Liver (tissue), 9 donors: ENCODE measurements around the gene MFF. TPM values are rescaled to one million over a fixed set of nuclear protein-coding genes. Genes with fewer than 3 reads are reported as not detected.

Source experiments
- DNase-seq: peaks from one replicate; pipeline ENCODE4 v3.0.0-alpha.2; 2017; ENCODE audit warnings: low spot score
- H3K27ac ChIP-seq, 2 donors: one replicate each; pipeline ENCODE4 v1.7.0; 2013; ENCODE audit warnings: inconsistent platforms in 2 of 2, low read length in 2 of 2, control low read depth in 1 of 2, low read depth in 1 of 2, mild to moderate bottlenecking in 1 of 2
- H3K27me3 ChIP-seq, 4 donors: one replicate each; pipeline versions ENCODE4 v1.6.1 to v1.7.0; 2013; ENCODE audit warnings: low read length in 3 of 4, inconsistent platforms in 1 of 4, mild to moderate bottlenecking in 1 of 4, moderate library complexity in 1 of 4; ENCODE audit not compliant: control insufficient read depth in 4 of 4, insufficient read depth in 4 of 4
- H3K36me3 ChIP-seq, 4 donors: one replicate each; pipeline versions ENCODE4 v1.6.1 to v1.7.0; 2013; ENCODE audit warnings: low read length in 3 of 4, mild to moderate bottlenecking in 3 of 4, low read depth in 1 of 4, moderate library complexity in 1 of 4; ENCODE audit not compliant: control insufficient read depth in 4 of 4, insufficient read depth in 3 of 4
- H3K4me1 ChIP-seq, 4 donors: one replicate each; pipeline versions ENCODE4 v1.6.1 to v1.7.0; 2013; ENCODE audit warnings: low read length in 3 of 4, mild to moderate bottlenecking in 3 of 4, moderate library complexity in 1 of 4; ENCODE audit not compliant: control insufficient read depth in 4 of 4, insufficient read depth in 4 of 4
- H3K4me3 ChIP-seq, 3 donors: one replicate each; pipeline versions ENCODE4 v1.6.1 to v1.7.0; 2013; ENCODE audit warnings: low read length in 3 of 3, control low read depth in 1 of 3, low read depth in 1 of 3, mild to moderate bottlenecking in 1 of 3
- H3K9ac ChIP-seq, 2 donors: one replicate each; pipeline ENCODE4 v1.7.0; 2013; ENCODE audit warnings: low read length in 2 of 2, mild to moderate bottlenecking in 2 of 2, moderate library complexity in 2 of 2, control low read depth in 1 of 2, low read depth in 1 of 2
- H3K9me3 ChIP-seq, 4 donors: one replicate each; pipeline versions ENCODE4 v1.6.1 to v1.7.0; 2013; ENCODE audit warnings: low read length in 3 of 4; ENCODE audit not compliant: control insufficient read depth in 4 of 4
- ATF3 ChIP-seq: IDR thresholded peaks from 2 replicates; pipeline ENCODE4 v1.6.1; 2016; ENCODE audit warnings: antibody characterized with exemption
- CTCF ChIP-seq: fragments of 150-350 bp; IDR thresholded peaks from 2 replicates; pipeline ENCODE4 v1.5.1; 2017; ENCODE audit warnings: improper control_type of control experiment, low read depth, low read length; ENCODE audit not compliant: missing input control
- EGR1 ChIP-seq, 2 donors: IDR thresholded peaks; 2 replicates each; pipeline ENCODE4 v1.6.1; 2016 to 2018; ENCODE audit warnings: antibody characterized with exemption in 2 of 2, low read depth in 2 of 2
- FOXA2 ChIP-seq: IDR thresholded peaks from 2 replicates; pipeline ENCODE4 v1.6.1; 2016; ENCODE audit warnings: antibody characterized with exemption
- GABPA ChIP-seq, 2 donors: IDR thresholded peaks in 1 of 2; conservative IDR thresholded peaks in 1 of 2; 2 replicates each; pipeline ENCODE4 v1.6.1; 2016; ENCODE audit warnings: antibody characterized with exemption in 2 of 2, mild to moderate bottlenecking in 1 of 2, moderate library complexity in 1 of 2
- HNF4A ChIP-seq, 2 donors: conservative IDR thresholded peaks; 2 replicates each; pipeline ENCODE4 v1.6.1; 2016; ENCODE audit warnings: antibody characterized with exemption in 2 of 2, mild to moderate bottlenecking in 2 of 2
- HNF4G ChIP-seq: IDR thresholded peaks from 2 replicates; pipeline ENCODE4 v1.6.1; 2016; ENCODE audit warnings: antibody characterized with exemption
- JUND ChIP-seq, 2 donors: IDR thresholded peaks; 2 replicates each; pipeline ENCODE4 v1.6.1; 2016; ENCODE audit warnings: antibody characterized with exemption in 2 of 2
- MAX ChIP-seq: IDR thresholded peaks from 2 replicates; pipeline ENCODE4 v1.6.1; 2016; ENCODE audit warnings: antibody characterized with exemption
- NR2F2 ChIP-seq: IDR thresholded peaks from 2 replicates; pipeline ENCODE4 v1.6.1; 2016; ENCODE audit warnings: antibody characterized with exemption
- RAD21 ChIP-seq, 2 donors: IDR thresholded peaks; 2 replicates each; pipeline ENCODE4 v1.6.1; 2016; ENCODE audit warnings: antibody characterized with exemption in 2 of 2, mild to moderate bottlenecking in 2 of 2
- RXRA ChIP-seq, 2 donors: IDR thresholded peaks; 2 replicates each; pipeline ENCODE4 v1.6.1; 2017 to 2018; ENCODE audit warnings: antibody characterized with exemption in 2 of 2, mild to moderate bottlenecking in 1 of 2
- TAF1 ChIP-seq: conservative IDR thresholded peaks from 2 replicates; pipeline ENCODE4 v1.6.1; 2016; ENCODE audit warnings: antibody characterized with exemption, mild to moderate bottlenecking
- ZBTB33 ChIP-seq: IDR thresholded peaks from 2 replicates; pipeline ENCODE4 v1.6.1; 2016; ENCODE audit warnings: antibody characterized with exemption
- WGBS: extraction: QIAGEN DNeasy Blood & Tissue Kit; methylation state at CpG from one replicate; pipeline ENCODE4 v1.1.7; 2013; 5-methylcytosine and 5-hydroxymethylcytosine counted together
- polyA plus RNA-seq, 2 donors: library from polyadenylated mRNA; stranded (reverse) in 1 of 2; unstranded in 1 of 2; fragments of 200-250 nt in 1 of 2; fragments of >200 nt in 1 of 2; fragmentation: Nextera tagmentation in 1 of 2; extraction: Ambion mirVana in 1 of 2; gene quantifications; one replicate each; pipeline versions ENCODE4 v1.2.1 to v1.2.3, GENCODE V29; 2013 to 2015
- total RNA-seq, 2 donors: library from RNA; depleted of rRNA; stranded (reverse); fragments of >200 nt; gene quantifications; one replicate each; pipeline ENCODE4 v1.2.3, GENCODE V29; 2014
- donor health status: healthy.
- donor health status: healthy.
- donor health status: healthy.
- donor health status: healthy.
- donor health status: healthy.

The MFF gene
- total and polyA plus RNA-seq, 4 donors, result 28.9 to 40.8 (median 33.2) TPM

- no peaks in the 10 kb centered on the region for H3K27me3 ChIP-seq
- H3K9ac ChIP-seq, result no peak overlapping the region
- TF ChIP-seq JUND (IDR thresholded peaks at IDR 0.05) (no peak), TAF1 (no peak), ZBTB33 (no peak), CTCF (no peak), MAX (no peak), NR2F2 (no peak), ATF3 (no peak)
- no peak for DNase-seq
- no peak overlapping the region for H3K4me3 ChIP-seq
- WGBS, result 84% methylated on average over 7 of the region's 7 CpGs
- no peaks in the 10 kb centered on the region for H3K36me3 ChIP-seq
- H3K27ac ChIP-seq, result no peak overlapping the region
- no peaks in the 10 kb centered on the region for H3K4me1 ChIP-seq
- H3K9me3 ChIP-seq, result no peaks in the 10 kb centered on the region
Observed at GRCh38 chr2:227388537-227389011, 63.5 kb downstream of the MFF start.

- 69% methylated on average over 3 of the region's 3 CpGs for WGBS
- no peak for DNase-seq
- TF ChIP-seq HNF4G (no peak), HNF4A (conservative IDR thresholded peaks at IDR 0.05) (no peak), TAF1 (no peak), CTCF (no peak), ATF3 (no peak), RXRA (IDR thresholded peaks at IDR 0.05) (no peak), FOXA2 (no peak), RAD21 (IDR thresholded peaks at IDR 0.05) (no peak), GABPA (IDR thresholded peaks at IDR 0.05 in 1 of 2, conservative IDR thresholded peaks at IDR 0.05 in 1 of 2) (no peak), JUND (IDR thresholded peaks at IDR 0.05) (no peak), ZBTB33 (no peak), EGR1 (IDR thresholded peaks at IDR 0.05; ENCODE audit: low read depth in 2 of 2) (no peak), NR2F2 (no peak)
- Histone ChIP-seq H3K9me3 (no peaks in the 10 kb centered on the region), H3K4me1 (no peaks in the 10 kb centered on the region), H3K27ac (no peak overlapping the region), H3K9ac (no peak overlapping the region), H3K27me3 (no peaks in the 10 kb centered on the region), H3K36me3 (no peaks in the 10 kb centered on the region), H3K4me3 (no peak overlapping the region)
Observed at GRCh38 chr2:227389231-227389630, 64.2 kb downstream of the MFF start.
